H1 (cell line): Measurements from ENCODE around the gene SGMS1. TPM values are rescaled to one million over a fixed set of nuclear protein-coding genes. Genes with fewer than 3 reads are reported as not detected.

Experiments used
- CTCF ChIA-PET: fragments of 300-600 bp; sonication (Branson Sonifier 250); formaldehyde crosslinking; loops from one replicate; lab custom pipeline; 2021; ENCODE audit not compliant: partially characterized antibody; lab: Charles Lee
- POLR2A ChIA-PET: fragments of 300-600 bp; sonication (Branson Sonifier 250); formaldehyde crosslinking; loops from one replicate; lab custom pipeline; 2021; ENCODE audit warnings: inconsistent platforms; ENCODE audit not compliant: partially characterized antibody; lab: Charles Lee
- DNase-seq, 2 experiments: peaks; one replicate each; pipeline versions ENCODE4 v3.0.0 to v3.0.0-alpha.2; 2010 to 2022; ENCODE audit warnings: low spot score in 2 of 2, low read depth in 1 of 2, mixed read lengths in 1 of 2
- FAIRE-seq: peaks from 2 replicates; lab custom pipeline; 2011; peaks lifted over from hg19 to GRCh38; lab: Jason Lieb, UNC
- H2AFZ ChIP-seq: 2 replicates; pipeline ENCODE4 v1.8.1; 2012; ENCODE audit warnings: low read length, inconsistent platforms
- H2AK5ac ChIP-seq: 2 replicates; pipeline ENCODE4 v1.6.1; 2013; ENCODE audit warnings: low read depth, low read length
- H2BK120ac ChIP-seq: replicated peaks from 2 replicates; pipeline ENCODE3; 2013; ENCODE audit warnings: low read depth, low read length, inconsistent platforms
- H2BK12ac ChIP-seq: 2 replicates; pipeline ENCODE4 v1.6.1; 2013; ENCODE audit warnings: low read depth, low read length
- H2BK15ac ChIP-seq: 2 replicates; pipeline ENCODE4 v1.6.1; 2013; ENCODE audit warnings: low read length
- H2BK20ac ChIP-seq: 2 replicates; pipeline ENCODE4 v1.6.1; 2013; ENCODE audit warnings: low read length
- H2BK5ac ChIP-seq: 2 replicates; pipeline ENCODE4 v1.6.1; 2013; ENCODE audit warnings: low read depth, low read length
- H3K14ac ChIP-seq: 2 replicates; pipeline ENCODE4 v1.6.1; 2013; ENCODE audit warnings: inconsistent platforms; ENCODE audit not compliant: insufficient read length
- H3K18ac ChIP-seq: 2 replicates; pipeline ENCODE4 v1.6.1; 2013; ENCODE audit warnings: low read length; ENCODE audit errors: extremely low read depth
- H3K23ac ChIP-seq: 2 replicates; pipeline ENCODE4 v1.6.1; 2013; ENCODE audit warnings: inconsistent platforms; ENCODE audit not compliant: insufficient read length
- H3K23me2 ChIP-seq: 2 replicates; pipeline ENCODE4 v1.6.1; 2013; ENCODE audit warnings: low read depth, low read length
- H3K27ac ChIP-seq: 2 replicates; pipeline ENCODE4 v1.6.1; 2011; ENCODE audit warnings: low read depth, low read length, inconsistent platforms
- H3K27me3 ChIP-seq, 4 experiments: replicated peaks in 1 of 4; 1 replicate in 1 of 4; 2 replicates in 3 of 4; pipeline versions ENCODE4 v1.6.1 to v1.8.1; 2011 to 2013; ENCODE audit warnings: low read length in 3 of 4, mild to moderate bottlenecking in 3 of 4, inconsistent platforms in 2 of 4, mixed read lengths in 2 of 4, moderate library complexity in 1 of 4; ENCODE audit not compliant: control insufficient read depth in 3 of 4, insufficient read depth in 3 of 4; ENCODE audit errors: extremely low read depth in 1 of 4
- H3K36me3 ChIP-seq, 4 experiments: 2 replicates each; pipeline versions ENCODE4 v1.6.1 to v1.8.1; 2011 to 2013; ENCODE audit warnings: mild to moderate bottlenecking in 4 of 4, low read length in 3 of 4, moderate library complexity in 2 of 4, control low read depth in 1 of 4, inconsistent platforms in 1 of 4; ENCODE audit not compliant: insufficient read depth in 4 of 4, control insufficient read depth in 2 of 4
- H3K4ac ChIP-seq: replicated peaks from 2 replicates; pipeline ENCODE3; 2013; ENCODE audit warnings: low read length, low read depth, mixed read lengths, inconsistent platforms; ENCODE audit not compliant: insufficient read length
- H3K4me1 ChIP-seq, 4 experiments: replicated peaks in 1 of 4; 1 replicate in 1 of 4; 2 replicates in 3 of 4; pipeline versions ENCODE4 v1.6.1 to v1.8.1; 2011 to 2013; ENCODE audit warnings: low read length in 3 of 4, inconsistent platforms in 2 of 4, mixed read lengths in 1 of 4; ENCODE audit not compliant: insufficient read depth in 4 of 4, control insufficient read depth in 3 of 4
- H3K4me2 ChIP-seq, 2 experiments: 2 replicates each; pipeline versions ENCODE4 v1.6.1 to v1.8.1; 2011 to 2013; ENCODE audit warnings: low read depth in 2 of 2, low read length in 2 of 2, control low read depth in 1 of 2, inconsistent platforms in 1 of 2, mild to moderate bottlenecking in 1 of 2; ENCODE audit not compliant: insufficient read depth in 1 of 2
- H3K4me3 ChIP-seq, 4 experiments: fragments of 200-600, 300-600 bp in 1 of 4; sonication (generic), shearing (Covaris generic), sonication (Bioruptor Twin) in 1 of 4; 2 replicates each; pipeline versions ENCODE4 v1.5.1 to v1.8.1; 2011 to 2016; ENCODE audit warnings: low read length in 4 of 4, low read depth in 3 of 4, control low read depth in 2 of 4, inconsistent platforms in 2 of 4, mild to moderate bottlenecking in 2 of 4, mixed read lengths in 1 of 4, moderate library complexity in 1 of 4; ENCODE audit not compliant: insufficient read depth in 2 of 4; ENCODE audit errors: extremely low read depth in 1 of 4
- H3K56ac ChIP-seq: replicated peaks from 2 replicates; pipeline ENCODE3; 2013; ENCODE audit warnings: low read depth, mild to moderate bottlenecking, mixed read lengths, low read length, inconsistent platforms; ENCODE audit not compliant: insufficient read length
- H3K79me1 ChIP-seq: 2 replicates; pipeline ENCODE4 v1.6.1; 2013; ENCODE audit warnings: low read depth, low read length, control low read depth
- H3K79me2 ChIP-seq, 2 experiments: 2 replicates each; pipeline versions ENCODE4 v1.6.1 to v1.8.1; 2012 to 2013; ENCODE audit warnings: low read length in 2 of 2, mild to moderate bottlenecking in 2 of 2, inconsistent platforms in 1 of 2; ENCODE audit not compliant: insufficient read depth in 2 of 2, control insufficient read depth in 1 of 2
- H3K9ac ChIP-seq, 4 experiments: replicated peaks in 1 of 4; 1 replicate in 1 of 4; 2 replicates in 3 of 4; pipeline versions ENCODE4 v1.6.1 to v1.8.1; 2011 to 2013; ENCODE audit warnings: low read depth in 3 of 4, low read length in 3 of 4, control low read depth in 2 of 4, mild to moderate bottlenecking in 2 of 4, moderate library complexity in 2 of 4, inconsistent platforms in 1 of 4; ENCODE audit errors: extremely low read depth in 1 of 4
- H3K9me3 ChIP-seq, 2 experiments: 2 replicates each; pipeline versions ENCODE4 v1.6.1 to v1.8.1; 2012 to 2013; ENCODE audit warnings: mild to moderate bottlenecking in 2 of 2, moderate library complexity in 2 of 2, control low read depth in 1 of 2, inconsistent platforms in 1 of 2, low read depth in 1 of 2, low read length in 1 of 2, mixed read lengths in 1 of 2; ENCODE audit not compliant: insufficient read depth in 2 of 2
- H4K20me1 ChIP-seq, 2 experiments: replicated peaks in 1 of 2; 2 replicates each; pipeline versions ENCODE3 to v1.8.1; 2011 to 2013; ENCODE audit warnings: inconsistent platforms in 2 of 2, low read length in 2 of 2, mild to moderate bottlenecking in 1 of 2; ENCODE audit not compliant: insufficient read depth in 2 of 2, control insufficient read depth in 1 of 2
- H4K5ac ChIP-seq: 2 replicates; pipeline ENCODE4 v1.6.1; 2013; ENCODE audit warnings: low read length, low read depth, mixed read lengths, inconsistent platforms; ENCODE audit not compliant: insufficient read length
- H4K8ac ChIP-seq: 2 replicates; pipeline ENCODE4 v1.8.0; 2013; ENCODE audit warnings: mild to moderate bottlenecking, moderate library complexity, low read length, inconsistent platforms; ENCODE audit not compliant: insufficient read depth; ENCODE audit errors: extremely low read depth
- H4K91ac ChIP-seq: replicated peaks from 2 replicates; pipeline ENCODE3; 2013; ENCODE audit warnings: low read length, mixed read lengths, inconsistent platforms; ENCODE audit not compliant: insufficient read length
- HDAC2 ChIP-seq, 2 experiments: fragments of 300-600 bp in 1 of 2; sonication (generic) in 1 of 2; IDR thresholded peaks; 2 replicates each; pipeline ENCODE4 v1.6.1; 2011 to 2012; ENCODE audit warnings: low read depth in 2 of 2, low read length in 2 of 2, mild to moderate bottlenecking in 2 of 2, moderate library complexity in 2 of 2, borderline replicate concordance in 1 of 2, inconsistent platforms in 1 of 2
- JUND ChIP-seq: IDR thresholded peaks from 2 replicates; pipeline ENCODE4 v1.6.1; 2011; ENCODE audit warnings: mild to moderate bottlenecking, improper control_type of control experiment, low read length
- RNF2 ChIP-seq: fragments of 200-900, 300-1000 bp; sonication (generic); IDR thresholded peaks from 2 replicates; pipeline ENCODE4 v1.7.1; 2016; ENCODE audit warnings: borderline replicate concordance, low read depth, mild to moderate bottlenecking, antibody characterized with exemption, low read length; ENCODE audit not compliant: poor library complexity, severe bottlenecking; ENCODE audit errors: missing control alignments
- RXRA ChIP-seq: IDR thresholded peaks from 2 replicates; pipeline ENCODE4 v1.6.1; 2011; ENCODE audit warnings: low read depth, mild to moderate bottlenecking, low read length, moderate library complexity; ENCODE audit not compliant: insufficient read depth
- SIX5 ChIP-seq: IDR thresholded peaks from 2 replicates; pipeline ENCODE4 v1.6.1; 2011; ENCODE audit warnings: mild to moderate bottlenecking, low read depth, low read length
- WGBS, 2 experiments: shearing (Covaris generic) in 1 of 2; methylation state at CpG; one replicate each; pipeline versions ENCODE4 v1.1.6 to v1.1.7; 2013 to 2015; ENCODE audit warnings: low lambda C conversion rate in 2 of 2, mixed read lengths in 2 of 2, inconsistent platforms in 1 of 2, low coverage in 1 of 2, missing lambda C conversion rate in 1 of 2; ENCODE audit not compliant: insufficient replicate concordance in 2 of 2, insufficient coverage in 1 of 2, insufficient read length in 1 of 2; ENCODE audit errors: extremely low coverage in 1 of 2, missing lambda C conversion rate in 1 of 2; 5-methylcytosine and 5-hydroxymethylcytosine counted together
- polyA plus RNA-seq, 7 experiments: library from polyadenylated mRNA; depleted of rRNA in 3 of 7; stranded (reverse) in 5 of 7; unstranded in 2 of 7; fragments of >200 nt in 5 of 7; fragments of 200-250 nt in 2 of 7; gene quantifications; 1 replicate in 5 of 7; 2 replicates in 1 of 7; 4 replicates in 1 of 7; pipeline versions ENCODE4 v1.2.1 to v1.2.3, GENCODE V29; 2011 to 2013; ENCODE audit warnings: missing spikeins in 2 of 7, mixed read lengths in 2 of 7
- total RNA-seq: library from RNA; stranded (reverse); fragmentation: NEBNext Ultra II Directional; extraction: Animal tissue kit (Norgen Biotek cat#: 25700); gene quantifications from 2 replicates; pipeline ENCODE4 v1.2.1, GENCODE V29; 2021

SGMS1 gene
- total and polyA plus RNA-seq, 2 of the 8 experiments (the other 6 are each of a cell fraction or from before 2014, with no cell fraction given), result 6.0 to 15.6 TPM

- no peak overlapping the region for H2AK5ac ChIP-seq
- no peak overlapping the region for H3K9ac ChIP-seq
- H3K18ac ChIP-seq, result no peak overlapping the region
- H3K4me3 ChIP-seq, result no peak overlapping the region
- H3K23me2 ChIP-seq, result no peaks in the 10 kb centered on the region
- no peak overlapping the region for H3K14ac ChIP-seq
- H2BK12ac ChIP-seq, result no peak overlapping the region
- no peak overlapping the region for H4K5ac ChIP-seq
- no peak overlapping the region for H2BK20ac ChIP-seq
- H4K8ac ChIP-seq, result no peak overlapping the region
- H3K79me2 ChIP-seq, result no peaks in the 10 kb centered on the region
- no peak for DNase-seq
- no peaks in the 10 kb centered on the region for H3K27me3 ChIP-seq
- no peak overlapping the region for H2BK120ac ChIP-seq
- ChIA-PET POLR2A (no interaction called here), CTCF (no interaction called here)
- no peak overlapping the region for H4K91ac ChIP-seq
- no peak overlapping the region for H2BK15ac ChIP-seq
- peaks cover 10 to 20% of the 10 kb centered on the region in 2 experiments; a peak in 3 of 4 replicates for H3K9me3 ChIP-seq
- H3K4me1 ChIP-seq, result no peaks in the 10 kb centered on the region
- H3K27ac ChIP-seq, result no peak overlapping the region
- TF ChIP-seq SIX5, result no peak
- TF ChIP-seq JUND, result no peak
- no peak for TF ChIP-seq HDAC2 (IDR thresholded peaks at IDR 0.05; ENCODE audit: borderline replicate concordance in 1 of 2, low read depth in 2 of 2, low read length in 2 of 2)
- TF ChIP-seq RNF2, result no peak
- no peak for TF ChIP-seq RXRA
- H3K4ac ChIP-seq, result no peak overlapping the region
- H2BK5ac ChIP-seq, result no peak overlapping the region
- no peak for FAIRE-seq
- H3K56ac ChIP-seq, result no peak overlapping the region
- H3K4me2 ChIP-seq, result no peak overlapping the region
- H2AFZ ChIP-seq, result no peak overlapping the region
- no peaks in the 10 kb centered on the region; a peak in 2 of 8 replicates for H3K36me3 ChIP-seq
- WGBS, 2 experiments, result 89% methylated on average over 5 of the region's 5 CpGs; no CpG with 5 or more reads in 1 of the 2 experiments
- H3K79me1 ChIP-seq, result no peaks in the 10 kb centered on the region
- H3K23ac ChIP-seq, result no peak overlapping the region
- no peaks in the 10 kb centered on the region for H4K20me1 ChIP-seq
Measured at GRCh38 chr10:50350366-50350765, 273.4 kb downstream of the SGMS1 start.
